ENCODE measurements around the gene C11orf42. TPM values are rescaled to one million over a fixed set of nuclear protein-coding genes. Genes with fewer than 3 reads are reported as not detected.
A peak's percentile ranks its signal among the peaks of the same experiment; 100 is the strongest.

The C11orf42 gene
- total and polyA plus RNA-seq, 2 donors (not counting 3 experiments of a cell fraction or from before 2014, with no cell fraction given): not detected

DNA sequence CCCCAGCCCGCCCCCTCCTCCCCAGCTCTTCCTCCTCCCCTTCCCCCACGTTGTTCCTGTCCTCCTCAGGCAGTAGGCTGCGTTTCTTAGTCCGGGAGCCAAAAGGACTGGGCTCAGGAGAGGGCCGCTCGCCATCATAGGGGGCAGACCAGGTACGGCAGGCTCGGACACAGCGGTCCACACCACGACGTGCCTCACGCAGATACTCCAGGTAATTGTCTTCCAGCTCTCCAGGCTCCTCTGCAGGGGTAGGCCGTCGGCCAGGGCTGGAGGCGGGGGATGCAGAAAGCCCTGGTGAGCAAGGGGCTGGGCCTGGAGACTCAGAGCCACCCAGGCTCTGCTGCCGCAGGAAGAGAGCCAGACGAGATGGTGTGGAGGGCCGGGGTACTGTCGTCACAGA lies 12.4 kb downstream of the C11orf42 start:
- Histone ChIP-seq H4K20me1 (replicated peaks; ENCODE audit: control insufficient read depth, extremely low read depth, insufficient read depth, low read length) (no peaks in the 10 kb centered on the region), H3K27me3 (ENCODE audit: control insufficient read depth in 2 of 2, insufficient read depth in 2 of 2, low read length in 2 of 2) (no peaks in the 10 kb centered on the region), H3K27ac (ENCODE audit: insufficient read depth, low read depth, low read length) (no peak overlapping the region), H3K79me2 (ENCODE audit: control insufficient read depth, insufficient read depth, low read length) (no peaks in the 10 kb centered on the region), H3K36me3 (ENCODE audit: control insufficient read depth in 2 of 2, extremely low read depth in 1 of 2, insufficient read depth in 2 of 2, low read length in 2 of 2) (peaks cover 0 to 22% of the 10 kb centered on the region in 2 experiments), H3K9ac (replicated peaks; ENCODE audit: extremely low read depth, insufficient read depth, low read length) (no peak overlapping the region), H3K4me2 (ENCODE audit: insufficient read depth, low read length) (no peak overlapping the region), H3K4me3 (replicated peaks in 1 of 3; ENCODE audit: insufficient read depth in 1 of 3, low read depth in 1 of 3, low read length in 3 of 3) (no peak overlapping the region), H2AFZ (ENCODE audit: low read depth, low read length) (no peak overlapping the region), H3K9me1 (replicated peaks; ENCODE audit: control insufficient read depth, extremely low read depth, insufficient read depth, low read length) (no peaks in the 10 kb centered on the region), H3K9me3 (replicated peaks; ENCODE audit: control insufficient read depth, insufficient read depth, low read length) (no peaks in the 10 kb centered on the region), H3K4me1 (ENCODE audit: control insufficient read depth, extremely low read depth, insufficient read depth, low read length) (peaks cover 11% of the 10 kb centered on the region)
- TF ChIP-seq FOS (IDR thresholded peaks at IDR 0.05; ENCODE audit: borderline replicate concordance, insufficient read depth, low read length) (no peak), JUN (IDR thresholded peaks at IDR 0.05; ENCODE audit: borderline replicate concordance, insufficient read depth, insufficient read length, low read depth) (no peak), EZH2 (IDR thresholded peaks at IDR 0.05; ENCODE audit: borderline replicate concordance, low read depth, low read length, severe bottlenecking) (no peak)
- TF ChIP-seq, protein P1, sequence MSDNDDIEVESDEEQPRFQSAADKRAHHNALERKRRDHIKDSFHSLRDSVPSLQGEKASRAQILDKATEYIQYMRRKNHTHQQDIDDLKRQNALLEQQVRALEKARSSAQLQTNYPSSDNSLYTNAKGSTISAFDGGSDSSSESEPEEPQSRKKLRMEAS (IDR thresholded peaks at IDR 0.05; ENCODE audit: insufficient read depth, insufficient read length): no peak
- FAIRE-seq (no peak), DNase-seq (ENCODE audit: low read depth, low spot score) (no peak)
- ChIA-PET CTCF (no interaction called here), POLR2A (no interaction called here)
- intact Hi-C loops (cut with micrococcal nuclease) (no loop called here), dilution Hi-C loops (cut with MboI; ENCODE audit: extremely low pct_ligation_motif_present, low sequenced_read_pairs) (no loop called here)
- BruUV-seq (replicated peaks): no TSS peak

DNA sequence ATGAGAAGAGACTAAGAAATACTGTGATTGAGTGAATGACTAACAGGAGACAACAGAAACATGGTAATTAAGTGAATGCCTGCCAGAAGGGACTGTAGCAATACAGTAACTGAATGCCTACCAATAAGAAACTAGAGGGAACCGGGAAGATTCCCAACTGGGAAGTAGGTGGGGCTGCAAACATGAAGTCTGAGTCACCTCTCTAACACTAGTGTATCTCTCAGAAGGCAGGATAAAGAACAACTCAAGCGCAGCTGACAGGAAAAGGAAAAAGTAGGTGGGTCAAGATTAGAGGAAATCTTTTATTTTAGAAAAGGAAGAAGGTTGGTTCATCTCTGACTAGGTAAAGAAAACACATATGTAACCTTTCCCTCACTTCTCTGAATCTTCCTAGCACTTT lies 14.0 kb downstream of the C11orf42 start:
- no peak overlapping the region for H3K4me2 ChIP-seq (ENCODE audit: insufficient read depth, low read length)
- TF ChIP-seq FOS (IDR thresholded peaks at IDR 0.05; ENCODE audit: borderline replicate concordance, insufficient read depth, low read length) (peak; percentile 90), JUN (IDR thresholded peaks at IDR 0.05; ENCODE audit: borderline replicate concordance, insufficient read depth, insufficient read length, low read depth) (peak; percentile 33), GATA2 (IDR thresholded peaks at IDR 0.05; ENCODE audit: insufficient read depth, insufficient read length, low read depth, low read length) (peak; percentile 52), POLR2AphosphoS5 (IDR thresholded peaks at IDR 0.05; ENCODE audit: insufficient read depth, low read depth, low read length) (peak; percentile 49)
- TF ChIP-seq, protein P1 (IDR thresholded peaks at IDR 0.05; ENCODE audit: insufficient read depth, insufficient read length): no peak
- peaks cover 0 to 30% of the 10 kb centered on the region in 2 experiments for H3K36me3 ChIP-seq (ENCODE audit: control insufficient read depth in 2 of 2, extremely low read depth in 1 of 2, insufficient read depth in 2 of 2, low read length in 2 of 2)
- BruUV-seq (replicated peaks): no TSS peak
- H4K20me1 ChIP-seq (replicated peaks; ENCODE audit: control insufficient read depth, extremely low read depth, insufficient read depth, low read length): no peaks in the 10 kb centered on the region
- peaks cover 11% of the 10 kb centered on the region for H3K4me1 ChIP-seq (ENCODE audit: control insufficient read depth, extremely low read depth, insufficient read depth, low read length)
- POLR2A ChIA-PET: no interaction called here
- DNase-seq (ENCODE audit: low read depth, low spot score) (peak; percentile 65), FAIRE-seq (peak; percentile 88)
- no peak overlapping the region for H3K4me3 ChIP-seq (replicated peaks in 1 of 3; ENCODE audit: insufficient read depth in 1 of 3, low read depth in 1 of 3, low read length in 3 of 3)
- H3K27ac ChIP-seq (ENCODE audit: insufficient read depth, low read depth, low read length): no peak overlapping the region
- dilution Hi-C loops (cut with MboI; ENCODE audit: extremely low pct_ligation_motif_present, low sequenced_read_pairs) (no loop called here), intact Hi-C loops (cut with micrococcal nuclease) (loop anchor here (1.0 kb wide), 1 partner anchor 15 kb away; the partner anchor contains the start of gene FHIP1B)
- no peaks in the 10 kb centered on the region for H3K27me3 ChIP-seq (ENCODE audit: control insufficient read depth in 2 of 2, insufficient read depth in 2 of 2, low read length in 2 of 2)
- H3K9me1 ChIP-seq (replicated peaks; ENCODE audit: control insufficient read depth, extremely low read depth, insufficient read depth, low read length): no peaks in the 10 kb centered on the region
- H3K9me3 ChIP-seq (replicated peaks; ENCODE audit: control insufficient read depth, insufficient read depth, low read length): no peaks in the 10 kb centered on the region
- H3K79me2 ChIP-seq (ENCODE audit: control insufficient read depth, insufficient read depth, low read length): no peaks in the 10 kb centered on the region
- H2AFZ ChIP-seq (ENCODE audit: low read depth, low read length): no peak overlapping the region
- H3K9ac ChIP-seq (replicated peaks; ENCODE audit: extremely low read depth, insufficient read depth, low read length): no peak overlapping the region
- CTCF ChIA-PET: interaction anchor here (0.7 to 1.1 kb wide), 3 partner anchors 15 to 143 kb away, joined by 3 to 4 read pairs (median 3); partner anchors contain the start of gene FHIP1B

All from endothelial cell of umbilical vein (primary cell).